ENCODE results near the gene PIK3CB.
"Not testable (repeated sequence)": the region's sequence is repeated elsewhere in the genome, so short reads cannot be mapped to it uniquely, and the experiment has no call there.

PIK3CB gene

GRCh38 chr3:138834596-138835396 lies at the start of gene PIK3CB:
Gene PIK3CB, minus strand, starts transcription at chr3:138834928. Its CDS starts 75,585 bp downstream, at chr3:138759343.
- DNase-seq: peak; percentile 88 to 92

GRCh38 chr3:138881233-138881632 lies 46.5 kb upstream of the PIK3CB start:
- no peak for DNase-seq

GRCh38 chr3:138879541-138880380 lies 45.0 kb upstream of the PIK3CB start:
- DNase-seq: no peak

GRCh38 chr3:138877226-138877625 lies 42.5 kb upstream of the PIK3CB start:
- DNase-seq: no peak

- DNase-seq: no peak
Measured at GRCh38 chr3:138875754-138876664, 41.3 kb upstream of the PIK3CB start.

GRCh38 chr3:138875096-138875753 lies 40.5 kb upstream of the PIK3CB start:
- DNase-seq: no peak

GRCh38 chr3:138873471-138874278 lies 38.9 kb upstream of the PIK3CB start:
- no peak for DNase-seq

- DNase-seq: no peak
Measured at GRCh38 chr3:138872632-138873031, 37.9 kb upstream of the PIK3CB start.

- DNase-seq: no peak
Measured at GRCh38 chr3:138867996-138868395, 33.3 kb upstream of the PIK3CB start.

GRCh38 chr3:138863776-138864113 lies 29.0 kb upstream of the PIK3CB start:
- no peak for DNase-seq

- DNase-seq: no peak
Measured at GRCh38 chr3:138862924-138863775, 28.4 kb upstream of the PIK3CB start.

- no peak for DNase-seq
Measured at GRCh38 chr3:138862531-138862923, 27.8 kb upstream of the PIK3CB start.

- DNase-seq: no peak
Measured at GRCh38 chr3:138861798-138862197, 27.1 kb upstream of the PIK3CB start.

GRCh38 chr3:138856799-138857198 lies 22.1 kb upstream of the PIK3CB start:
- no peak for DNase-seq

GRCh38 chr3:138854940-138855339 lies 20.2 kb upstream of the PIK3CB start:
- DNase-seq: no peak

GRCh38 chr3:138854204-138854603 lies 19.5 kb upstream of the PIK3CB start:
- DNase-seq: no peak

- no peak for DNase-seq
Measured at GRCh38 chr3:138850151-138850550, 15.4 kb upstream of the PIK3CB start.

GRCh38 chr3:138849222-138849940 lies 14.7 kb upstream of the PIK3CB start:
- DNase-seq: peak in 1 of 2 experiments; percentile 12

GRCh38 chr3:138848696-138849095 lies 14.0 kb upstream of the PIK3CB start:
- no peak for DNase-seq

GRCh38 chr3:138846824-138847223 lies 12.1 kb upstream of the PIK3CB start:
- not testable (repeated sequence) for DNase-seq

All from NCI-H524 (cell line).